K562 (cell line): Measurements from ENCODE around the gene TCEAL8. TPM values are rescaled to one million over a fixed set of nuclear protein-coding genes. Genes with fewer than 3 reads are reported as not detected.

Experiments
- ATF3 ChIP-seq, 2 experiments: fragments of 450-650 bp in 1 of 2; sonication (generic) in 1 of 2; formaldehyde crosslinking in 1 of 2; IDR thresholded peaks in 1 of 2; conservative IDR thresholded peaks in 1 of 2; 2 replicates each; pipeline versions ENCODE4 v1.6.1 to v1.8.1; 2016 to 2023; ENCODE audit warnings: mild to moderate bottlenecking in 2 of 2, moderate library complexity in 2 of 2, inconsistent platforms in 1 of 2, missing genetic modification reagents in 1 of 2
- ATF4 ChIP-seq: fragments of 450-650 bp; formaldehyde crosslinking; IDR thresholded peaks from 2 replicates; pipeline ENCODE4 v1.4.0; 2022; ENCODE audit warnings: mild to moderate bottlenecking, moderate library complexity
- BCLAF1 ChIP-seq, 2 experiments: fragments of 450-650 bp in 1 of 2; IDR thresholded peaks; 2 replicates each; pipeline ENCODE4 v1.6.1; 2011 to 2017; ENCODE audit warnings: low read depth in 2 of 2, antibody characterized with exemption in 1 of 2, borderline replicate concordance in 1 of 2, low read length in 1 of 2, mild to moderate bottlenecking in 1 of 2, mixed read lengths in 1 of 2; ENCODE audit not compliant: control insufficient read depth in 1 of 2
- CBFA2T2 ChIP-seq: fragments of 450-650 bp; conservative IDR thresholded peaks from 2 replicates; pipeline ENCODE4 v1.6.1; 2017; ENCODE audit warnings: mild to moderate bottlenecking
- CREB1 ChIP-seq, 2 experiments: sonication (generic) in 1 of 2; formaldehyde crosslinking in 1 of 2; IDR thresholded peaks; 2 replicates each; pipeline versions ENCODE4 v1.6.1 to v1.8.0; 2012 to 2022; ENCODE audit warnings: inconsistent platforms in 1 of 2, mild to moderate bottlenecking in 1 of 2, missing genetic modification reagents in 1 of 2, moderate library complexity in 1 of 2
- EP300 ChIP-seq: IDR thresholded peaks from 2 replicates; pipeline ENCODE4 v1.6.1; 2012; ENCODE audit warnings: low read length, improper control_type of control experiment
- HNRNPLL ChIP-seq: fragments of 200-400 bp; formaldehyde crosslinking; IDR thresholded peaks from 2 replicates; pipeline ENCODE4 v1.6.1; 2017; ENCODE audit warnings: low read length, low read depth, mild to moderate bottlenecking; ENCODE audit not compliant: poor library complexity, severe bottlenecking
- JUND ChIP-seq, 2 experiments: IDR thresholded peaks; 2 replicates in 1 of 2; 3 replicates in 1 of 2; pipeline ENCODE4 v1.6.1; 2011; ENCODE audit warnings: borderline replicate concordance in 2 of 2, low read depth in 2 of 2, low read length in 2 of 2, improper control_type of control experiment in 1 of 2, missing biosample characterization in 1 of 2, missing genetic modification characterization in 1 of 2, missing genetic modification reagents in 1 of 2
- KDM1A ChIP-seq, 2 experiments: fragments of 450-650 bp; IDR thresholded peaks; 2 replicates each; pipeline ENCODE4 v1.6.1; 2016; ENCODE audit warnings: mild to moderate bottlenecking in 2 of 2
- NR2C2 ChIP-seq, 2 experiments: fragments of 200-800 bp in 1 of 2; sonication (Bioruptor generic) in 1 of 2; sonication (generic) in 1 of 2; formaldehyde crosslinking in 1 of 2; IDR thresholded peaks; 2 replicates each; pipeline versions ENCODE4 v1.6.1 to v1.8.0; 2016 to 2022; ENCODE audit warnings: mild to moderate bottlenecking in 1 of 2, missing compliant biosample characterization in 1 of 2, missing genetic modification characterization in 1 of 2, missing genetic modification reagents in 1 of 2
- SOX6 ChIP-seq: fragments of 450-650 bp; IDR thresholded peaks from 2 replicates; pipeline ENCODE4 v1.6.1; 2014; ENCODE audit warnings: mild to moderate bottlenecking
- SREBF1 ChIP-seq: fragments of 150-350 bp; IDR thresholded peaks from 2 replicates; pipeline ENCODE4 v1.6.1; 2014; ENCODE audit warnings: antibody characterized with exemption, low read depth, low read length, borderline replicate concordance
- TCF3 ChIP-seq: sonication (generic); formaldehyde crosslinking; IDR thresholded peaks from 2 replicates; pipeline ENCODE4 v1.4.0; 2020; ENCODE audit warnings: mild to moderate bottlenecking, missing genetic modification reagents
- UBTF ChIP-seq, 2 experiments: IDR thresholded peaks; 2 replicates each; pipeline ENCODE4 v1.6.1; 2012; ENCODE audit warnings: improper control_type of control experiment in 2 of 2, low read depth in 2 of 2, low read length in 2 of 2, borderline replicate concordance in 1 of 2
- ZC3H11A ChIP-seq: IDR thresholded peaks from 2 replicates; pipeline ENCODE4 v1.6.1; 2012; ENCODE audit warnings: low read depth, low read length, improper control_type of control experiment
- ZNF165 ChIP-seq: fragments of 250-450 bp; sonication (Bioruptor Pico); IDR thresholded peaks from 2 replicates; pipeline ENCODE4 v1.4.0; 2020; ENCODE audit warnings: borderline replicate concordance
- ZNF232 ChIP-seq: sonication (generic); formaldehyde crosslinking; IDR thresholded peaks from 2 replicates; pipeline ENCODE4 v1.8.0; 2022; ENCODE audit warnings: mild to moderate bottlenecking, missing genetic modification reagents
- ZNF24 ChIP-seq: fragments of 450-650 bp; IDR thresholded peaks from 2 replicates; pipeline ENCODE4 v1.6.1; 2016
- ZNF764 ChIP-seq: fragments of 250-450 bp; sonication (Bioruptor Pico); IDR thresholded peaks from 2 replicates; pipeline ENCODE4 v1.4.0; 2020; ENCODE audit warnings: low read depth, mild to moderate bottlenecking, moderate library complexity
- polyA plus RNA-seq, 8 experiments: library from polyadenylated mRNA; depleted of rRNA in 4 of 8; stranded (reverse) in 5 of 8; unstranded in 3 of 8; fragments of >200 nt; fragmentation: Nextera tagmentation in 2 of 8; fragmentation: Illumina TruSeq in 1 of 8; extraction: Ambion mirVana in 2 of 8; extraction: Trizol in 1 of 8; gene quantifications; 2 replicates each; pipeline versions ENCODE4 v1.2.1 to v1.2.3, GENCODE V29; 2011 to 2014; ENCODE audit warnings: inconsistent platforms in 1 of 8, missing spikeins in 1 of 8
- total RNA-seq, 7 experiments: library from RNA; depleted of rRNA in 6 of 7; stranded (reverse); fragments of >200 nt in 6 of 7; fragmentation: Illumina TruSeq in 2 of 7; extraction: Trizol in 2 of 7; gene quantifications; 2 replicates each; pipeline versions ENCODE4 v1.2.1 to v1.2.3, GENCODE V29; 2011 to 2021; ENCODE audit warnings: low replicate concordance in 1 of 7

The TCEAL8 gene
- total and polyA plus RNA-seq, 9 of the 15 experiments (the other 6 are each of a cell fraction or from before 2014, with no cell fraction given) = 49.0 to 178 (median 101) TPM

- TF ChIP-seq ATF3 (IDR thresholded peaks at IDR 0.05) = no peak
- TF ChIP-seq ATF3 (CRISPR knock-in tag; conservative IDR thresholded peaks at IDR 0.05) = no peak
- TF ChIP-seq TCF3 = peak; percentile 48
- no peak for TF ChIP-seq SREBF1
- no peak for TF ChIP-seq SOX6
- peak; percentile 71 for TF ChIP-seq HNRNPLL
- peak; percentile 31; the same call in 1 of the 2 replicates for TF ChIP-seq JUND (IDR thresholded peaks at IDR 0.05; ENCODE audit: borderline replicate concordance, low read depth, low read length)
- TF ChIP-seq JUND (tag; IDR thresholded peaks at IDR 0.05; ENCODE audit: borderline replicate concordance, low read depth, low read length) = peak; percentile 23; the same call in 1 of the 3 replicates
- peak; percentile 89 for TF ChIP-seq ZNF24
- no peak for TF ChIP-seq ZNF232 (CRISPR knock-in tag)
- TF ChIP-seq ZNF165 (CRISPR knock-in tag) = no peak
- no peak for TF ChIP-seq ZC3H11A
- TF ChIP-seq KDM1A (IDR thresholded peaks at IDR 0.05) = peak; percentile 63 to 79
- TF ChIP-seq CBFA2T2 = peak; percentile 55
- no peak for TF ChIP-seq NR2C2 (CRISPR knock-in tag; IDR thresholded peaks at IDR 0.05)
- no peak for TF ChIP-seq NR2C2 (tag; IDR thresholded peaks at IDR 0.05)
- TF ChIP-seq ZNF764 = no peak
- TF ChIP-seq UBTF (IDR thresholded peaks at IDR 0.05; ENCODE audit: borderline replicate concordance in 1 of 2, low read depth in 2 of 2, low read length in 2 of 2) = no peak
- no peak for TF ChIP-seq ATF4 (CRISPR knock-in tag)
- TF ChIP-seq EP300 = peak; percentile 42
- no peak for TF ChIP-seq BCLAF1 (IDR thresholded peaks at IDR 0.05; ENCODE audit: borderline replicate concordance in 1 of 2, control insufficient read depth in 1 of 2, low read depth in 2 of 2, low read length in 1 of 2)
- no peak for TF ChIP-seq CREB1 (IDR thresholded peaks at IDR 0.05)
- TF ChIP-seq CREB1 (CRISPR knock-in tag; IDR thresholded peaks at IDR 0.05) = no peak
Observed at GRCh38 chrX:103253608-103254007, 1.3 kb downstream of the TCEAL8 start (continued).
